ENCODE results near the gene HS3ST3A1.

DNA sequence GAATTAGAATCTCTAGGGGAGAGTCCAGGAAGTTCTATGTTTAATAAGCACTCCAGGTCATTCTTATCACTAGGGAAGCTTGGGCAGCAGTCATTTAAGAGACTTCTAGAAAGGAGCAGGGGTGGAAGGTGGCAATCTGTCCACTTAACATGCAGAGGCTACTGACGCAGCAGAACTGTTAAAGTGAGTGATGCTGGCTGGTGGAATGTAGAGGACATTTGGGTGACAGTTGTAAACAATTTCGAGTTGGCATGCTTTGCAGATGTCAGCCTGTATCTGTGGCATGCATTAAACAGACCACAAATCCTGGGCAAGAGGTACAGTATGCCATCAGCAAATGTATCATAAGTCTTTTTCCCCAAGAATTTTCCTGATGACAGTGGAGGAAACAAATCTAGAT lies 40.5 kb upstream of the HS3ST3A1 start:
- TF ChIP-seq, protein P1, sequence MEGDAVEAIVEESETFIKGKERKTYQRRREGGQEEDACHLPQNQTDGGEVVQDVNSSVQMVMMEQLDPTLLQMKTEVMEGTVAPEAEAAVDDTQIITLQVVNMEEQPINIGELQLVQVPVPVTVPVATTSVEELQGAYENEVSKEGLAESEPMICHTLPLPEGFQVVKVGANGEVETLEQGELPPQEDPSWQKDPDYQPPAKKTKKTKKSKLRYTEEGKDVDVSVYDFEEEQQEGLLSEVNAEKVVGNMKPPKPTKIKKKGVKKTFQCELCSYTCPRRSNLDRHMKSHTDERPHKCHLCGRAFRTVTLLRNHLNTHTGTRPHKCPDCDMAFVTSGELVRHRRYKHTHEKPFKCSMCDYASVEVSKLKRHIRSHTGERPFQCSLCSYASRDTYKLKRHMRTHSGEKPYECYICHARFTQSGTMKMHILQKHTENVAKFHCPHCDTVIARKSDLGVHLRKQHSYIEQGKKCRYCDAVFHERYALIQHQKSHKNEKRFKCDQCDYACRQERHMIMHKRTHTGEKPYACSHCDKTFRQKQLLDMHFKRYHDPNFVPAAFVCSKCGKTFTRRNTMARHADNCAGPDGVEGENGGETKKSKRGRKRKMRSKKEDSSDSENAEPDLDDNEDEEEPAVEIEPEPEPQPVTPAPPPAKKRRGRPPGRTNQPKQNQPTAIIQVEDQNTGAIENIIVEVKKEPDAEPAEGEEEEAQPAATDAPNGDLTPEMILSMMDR (IDR thresholded peaks at IDR 0.05): no peak
- no peak for TF ChIP-seq POLR2AphosphoS5 (IDR thresholded peaks at IDR 0.05)
- no peak for TF ChIP-seq POLR2A (IDR thresholded peaks at IDR 0.05)

Data from sigmoid colon (tissue), 4 donors.